AG04450 (cell line): Measurements from ENCODE around the gene CRYBG3. TPM values are rescaled to one million over a fixed set of nuclear protein-coding genes. Genes with fewer than 3 reads are reported as not detected.
A peak's percentile ranks its signal among the peaks of the same experiment; 100 is the strongest.

ENCODE experiments used
- CTCF ChIA-PET: fragments of 300-600, 350-600 bp; formaldehyde crosslinking; extraction: SDS; loops from one replicate; lab custom pipeline; 2022; ENCODE audit warnings: antibody characterized with exemption, inconsistent platforms; lab: Charles Lee
- POLR2A ChIA-PET: fragments of 350-600 bp; formaldehyde crosslinking; extraction: SDS; loops from one replicate; lab custom pipeline; 2021; ENCODE audit warnings: antibody characterized with exemption, inconsistent platforms; lab: Yijun Ruan, JAX
- DNase-seq: peaks from one replicate; pipeline ENCODE4 v3.0.0-alpha.2; 2011; ENCODE audit warnings: low read depth, low spot score
- H3K27ac ChIP-seq: one replicate; pipeline ENCODE4 v1.5.1; 2012; ENCODE audit warnings: low read depth, low read length, control low read depth
- H3K27me3 ChIP-seq: one replicate; pipeline ENCODE4 v1.6.0; 2012; ENCODE audit warnings: low read length; ENCODE audit not compliant: control insufficient read depth, insufficient read depth
- H3K4me3 ChIP-seq: 2 replicates; pipeline ENCODE4 v1.5.1; 2011; ENCODE audit warnings: mild to moderate bottlenecking, low read depth, low read length, control low read depth
- H3K9me3 ChIP-seq: 2 replicates; pipeline ENCODE4 v1.5.1; 2012; ENCODE audit warnings: low read length; ENCODE audit not compliant: control insufficient read depth, insufficient read depth
- CTCF ChIP-seq: IDR thresholded peaks from 2 replicates; pipeline ENCODE4 v1.5.1; 2011; ENCODE audit warnings: low read depth, low read length, control low read depth, inconsistent platforms
- polyA plus RNA-seq: library from polyadenylated mRNA; depleted of rRNA; stranded (reverse); fragments of >200 nt; gene quantifications from 2 replicates; pipeline ENCODE4 v1.2.3, GENCODE V29; 2011

The CRYBG3 gene
- polyA plus RNA-seq, 1 experiment = 9.9 TPM

GRCh38 chr3:97863775-97864174, 42.0 kb downstream of the CRYBG3 start:
- TF ChIP-seq CTCF = no peak
- Histone ChIP-seq H3K4me3 (no peak overlapping the region), H3K27ac (no peak overlapping the region), H3K9me3 (no peaks in the 10 kb centered on the region), H3K27me3 (no peaks in the 10 kb centered on the region)
- DNase-seq = no peak
- ChIA-PET CTCF (no interaction called here), POLR2A (interaction anchor here (1.0 kb wide), 1 partner anchor 42 kb away, joined by 3 read pairs; the partner anchor contains the start of gene CRYBG3)

- POLR2A ChIA-PET = interaction anchor here (2.3 kb wide), 1 partner anchor 49 kb away, joined by 8 read pairs; the partner anchor contains the start of gene CRYBG3
- CTCF ChIA-PET = no interaction called here
- no peak for TF ChIP-seq CTCF
- DNase-seq = no peak
- H3K4me3 ChIP-seq = no peak overlapping the region
- no peaks in the 10 kb centered on the region for H3K9me3 ChIP-seq
- H3K27ac ChIP-seq = no peak overlapping the region
- H3K27me3 ChIP-seq = no peaks in the 10 kb centered on the region
These were observed 49.4 kb downstream of the CRYBG3 start for GRCh38 chr3:97871186-97871585.

GRCh38 chr3:97871801-97872524, 50.2 kb downstream of the CRYBG3 start:
- peak; percentile 79 for DNase-seq
- POLR2A ChIA-PET = interaction anchor here (2.3 kb wide), 1 partner anchor 50 kb away, joined by 8 read pairs; the partner anchor contains the start of gene CRYBG3
- peak overlapping the region; percentile 74 for H3K27ac ChIP-seq
- peak overlapping the region; percentile 29 for H3K4me3 ChIP-seq
- CTCF ChIA-PET = interaction anchor here (1.0 to 1.5 kb wide), 3 partner anchors 78 to 151 kb away, joined by 3 to 5 read pairs (median 5); no protein-coding TSS in a partner anchor
- H3K27me3 ChIP-seq = no peaks in the 10 kb centered on the region
- H3K9me3 ChIP-seq = no peaks in the 10 kb centered on the region
- TF ChIP-seq CTCF = no peak

- ChIA-PET POLR2A (interaction anchor here (2.3 kb wide), 1 partner anchor 50 kb away, joined by 8 read pairs; the partner anchor contains the start of gene CRYBG3), CTCF (interaction anchor here (0.6 to 1.5 kb wide), 4 partner anchors 79 to 151 kb away, joined by 3 to 5 read pairs (median 5); no protein-coding TSS in a partner anchor)
- H3K4me3 ChIP-seq = no peak overlapping the region
- peak overlapping the region; percentile 74 for H3K27ac ChIP-seq
- no peak for TF ChIP-seq CTCF
- H3K27me3 ChIP-seq = no peaks in the 10 kb centered on the region
- H3K9me3 ChIP-seq = no peaks in the 10 kb centered on the region
- no peak for DNase-seq
These were observed 50.8 kb downstream of the CRYBG3 start for GRCh38 chr3:97872525-97873042.

GRCh38 chr3:97880267-97880666, 58.5 kb downstream of the CRYBG3 start:
- ChIA-PET CTCF (no interaction called here), POLR2A (no interaction called here)
- no peaks in the 10 kb centered on the region for H3K9me3 ChIP-seq
- no peak for TF ChIP-seq CTCF
- no peak overlapping the region for H3K27ac ChIP-seq
- DNase-seq = no peak
- H3K27me3 ChIP-seq = no peaks in the 10 kb centered on the region
- no peak overlapping the region for H3K4me3 ChIP-seq
